H1 (cell line): ENCODE measurements around the gene TCEA3.

ENCODE experiments used
- BACH1 ChIP-seq: IDR thresholded peaks from 2 replicates; pipeline ENCODE4 v1.6.1; 2012; ENCODE audit warnings: low read length, improper control_type of control experiment
- CTCF ChIP-seq, 3 experiments: IDR thresholded peaks; 1 replicate in 2 of 3; 2 replicates in 1 of 3; pipeline versions ENCODE4 v1.5.1 to v1.6.1; 2011; ENCODE audit warnings: low read length in 3 of 3, mild to moderate bottlenecking in 3 of 3, inconsistent platforms in 2 of 3, low read depth in 1 of 3, moderate library complexity in 1 of 3; ENCODE audit not compliant: insufficient read depth in 1 of 3; ENCODE audit errors: control extremely low read depth in 1 of 3
- EGR1 ChIP-seq: IDR thresholded peaks from 2 replicates; pipeline ENCODE4 v1.6.1; 2011; ENCODE audit warnings: low read depth, low read length, borderline replicate concordance
- KDM1A ChIP-seq: fragments of 200-600, 300-600 bp; sonication (generic); IDR thresholded peaks from 2 replicates; pipeline ENCODE4 v1.7.1; 2016; ENCODE audit warnings: mild to moderate bottlenecking, low read length, borderline replicate concordance
- POLR2A ChIP-seq, 2 experiments: IDR thresholded peaks; 1 replicate in 1 of 2; 2 replicates in 1 of 2; pipeline ENCODE4 v1.6.1; 2011; ENCODE audit warnings: low read depth in 2 of 2, low read length in 2 of 2, mild to moderate bottlenecking in 2 of 2; ENCODE audit errors: control extremely low read depth in 1 of 2
- SIX5 ChIP-seq: IDR thresholded peaks from 2 replicates; pipeline ENCODE4 v1.6.1; 2011; ENCODE audit warnings: mild to moderate bottlenecking, low read depth, low read length
- SUZ12 ChIP-seq: fragments of 200-600 bp; sonication (generic); IDR thresholded peaks from 2 replicates; pipeline ENCODE4 v1.6.1; 2012; ENCODE audit warnings: mild to moderate bottlenecking, inconsistent platforms, low read length, moderate library complexity, mixed read lengths
- TEAD4 ChIP-seq: IDR thresholded peaks from 2 replicates; pipeline ENCODE4 v1.6.1; 2012; ENCODE audit warnings: low read depth, low read length, inconsistent platforms, mixed read lengths

- TF ChIP-seq CTCF (IDR thresholded peaks at IDR 0.05; ENCODE audit: control extremely low read depth in 1 of 3, insufficient read depth in 1 of 3, low read depth in 1 of 3, low read length in 3 of 3) (no peak), TEAD4 (no peak), KDM1A (no peak), BACH1 (no peak), POLR2A (IDR thresholded peaks at IDR 0.05; ENCODE audit: control extremely low read depth in 1 of 2, low read depth in 2 of 2, low read length in 2 of 2) (no peak), EGR1 (no peak), SIX5 (no peak), SUZ12 (no peak)
These were observed 18.6 kb downstream of the TCEA3 start for GRCh38 chr1:23405946-23406345.
